Aorta (tissue), 5 donors: Measurements from ENCODE around the gene TMEM273. TPM values are rescaled to one million over a fixed set of nuclear protein-coding genes. Genes with fewer than 3 reads are reported as not detected.

Experiments
- ATAC-seq: fragments of 200-7000 bp; cut with Tn5 transposase; one replicate; pipeline ENCODE4 v1.9.1; 2022; ENCODE audit warnings: moderate library complexity; ENCODE audit not compliant: low FRiP score
- DNase-seq, 2 donors: peaks; one replicate each; pipeline ENCODE4 v3.0.0-alpha.2; 2020
- H3K27ac ChIP-seq, 2 donors: one replicate each; pipeline ENCODE4 v1.5.1; 2013; ENCODE audit warnings: low read length in 2 of 2, mild to moderate bottlenecking in 2 of 2, moderate library complexity in 2 of 2, control low read depth in 1 of 2, inconsistent platforms in 1 of 2, low read depth in 1 of 2
- H3K27me3 ChIP-seq, 2 donors: one replicate each; pipeline ENCODE4 v1.6.1; 2013; ENCODE audit warnings: control low read depth in 1 of 2, low read length in 1 of 2, mild to moderate bottlenecking in 1 of 2, moderate library complexity in 1 of 2; ENCODE audit not compliant: insufficient read depth in 2 of 2, control insufficient read depth in 1 of 2
- H3K36me3 ChIP-seq, 2 donors: one replicate each; pipeline ENCODE4 v1.6.1; 2013; ENCODE audit warnings: control low read depth in 1 of 2, low read length in 1 of 2, mild to moderate bottlenecking in 1 of 2; ENCODE audit not compliant: insufficient read depth in 2 of 2, control insufficient read depth in 1 of 2
- H3K4me1 ChIP-seq, 2 donors: one replicate each; pipeline ENCODE4 v1.6.1; 2013; ENCODE audit warnings: low read length in 2 of 2, control low read depth in 1 of 2, mild to moderate bottlenecking in 1 of 2, moderate library complexity in 1 of 2; ENCODE audit not compliant: insufficient read depth in 2 of 2, control insufficient read depth in 1 of 2
- H3K4me3 ChIP-seq, 2 donors: one replicate each; pipeline ENCODE4 v1.5.1; 2013; ENCODE audit warnings: low read length in 2 of 2, control low read depth in 1 of 2, mild to moderate bottlenecking in 1 of 2
- H3K9me3 ChIP-seq: one replicate; pipeline ENCODE4 v1.6.1; 2013; ENCODE audit warnings: mild to moderate bottlenecking, low read length; ENCODE audit not compliant: control insufficient read depth
- WGBS, 2 donors: extraction: QIAGEN DNeasy Blood & Tissue Kit; methylation state at CpG; one replicate each; pipeline ENCODE4 v1.1.7; 2013; 5-methylcytosine and 5-hydroxymethylcytosine counted together
- intact Hi-C, 2 donors: fragments of 100-400 bp; cut with DNase I; formaldehyde crosslinking; loops; one replicate each; pipeline versions ENCODE4 v1.14.2 to v1.15.0; 2022
- polyA plus RNA-seq, 2 donors: library from polyadenylated mRNA; stranded (reverse); fragments of 200-250 nt; gene quantifications; one replicate each; pipeline ENCODE4 v1.2.3, GENCODE V29; 2013
- total RNA-seq, 2 donors: library from RNA; stranded (reverse); fragmentation: NEBNext Ultra II Directional; extraction: Animal tissue kit (Norgen Biotek cat#: 25700); gene quantifications; one replicate each; pipeline ENCODE4 v1.2.1, GENCODE V29; 2021
- donor health status: healthy with polysubstance abuse.
- donor health status: Bipolar disorder and iron deficiency.
- donor health status: DM: no; HTN: no; CAD: no.
- donor health status: DM: no; HTN: no; CAD: no.
- donor health status: DM: yes; HTN: yes; CAD: no.

The TMEM273 gene
- total and polyA plus RNA-seq, 4 donors = 3.1 to 44.7 (median 13.9) TPM

GRCh38 chr10:49183596-49184542 lies 4.3 kb downstream of the TMEM273 start:
- H3K27ac ChIP-seq = no peak overlapping the region
- H3K4me1 ChIP-seq = no peaks in the 10 kb centered on the region
- ATAC-seq = no peak
- peak in 1 of 2 donors; percentile 39 for DNase-seq
- no peaks in the 10 kb centered on the region for H3K9me3 ChIP-seq
- H3K27me3 ChIP-seq = no peaks in the 10 kb centered on the region
- 79 to 84% methylated on average over 5 of the region's 5 CpGs for WGBS, 2 donors
- no peak overlapping the region for H3K4me3 ChIP-seq
- intact Hi-C loops = no loop called here
- H3K36me3 ChIP-seq = no peaks in the 10 kb centered on the region

DNA sequence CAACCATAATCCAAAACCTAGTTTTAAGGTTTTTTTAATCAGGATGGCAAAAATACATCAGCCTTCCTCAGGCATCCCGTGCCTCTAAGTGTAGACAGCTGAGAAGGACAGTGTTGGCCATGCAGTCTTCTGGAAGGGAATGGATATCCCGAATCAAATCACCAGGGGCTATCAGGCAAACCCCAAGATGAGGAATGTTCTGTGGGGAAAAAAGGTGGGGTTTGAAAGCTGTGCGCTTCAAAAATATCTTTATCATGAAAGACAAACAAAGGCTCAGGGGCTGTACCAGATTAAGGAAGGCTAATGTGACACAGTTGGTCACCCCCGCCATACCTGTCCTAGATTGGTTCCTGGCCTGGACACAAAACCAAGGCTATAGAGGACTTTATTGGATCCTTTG lies 5.4 kb downstream of the TMEM273 start:
- intact Hi-C loops = no loop called here
- no peak overlapping the region for H3K4me3 ChIP-seq
- DNase-seq = no peak
- H3K9me3 ChIP-seq = no peaks in the 10 kb centered on the region
- no peaks in the 10 kb centered on the region for H3K4me1 ChIP-seq
- no peaks in the 10 kb centered on the region for H3K27me3 ChIP-seq
- no peak overlapping the region for H3K27ac ChIP-seq
- H3K36me3 ChIP-seq = no peaks in the 10 kb centered on the region
- ATAC-seq = no peak
- WGBS, 2 donors = 83 to 88% methylated on average over 4 of the region's 4 CpGs

DNA sequence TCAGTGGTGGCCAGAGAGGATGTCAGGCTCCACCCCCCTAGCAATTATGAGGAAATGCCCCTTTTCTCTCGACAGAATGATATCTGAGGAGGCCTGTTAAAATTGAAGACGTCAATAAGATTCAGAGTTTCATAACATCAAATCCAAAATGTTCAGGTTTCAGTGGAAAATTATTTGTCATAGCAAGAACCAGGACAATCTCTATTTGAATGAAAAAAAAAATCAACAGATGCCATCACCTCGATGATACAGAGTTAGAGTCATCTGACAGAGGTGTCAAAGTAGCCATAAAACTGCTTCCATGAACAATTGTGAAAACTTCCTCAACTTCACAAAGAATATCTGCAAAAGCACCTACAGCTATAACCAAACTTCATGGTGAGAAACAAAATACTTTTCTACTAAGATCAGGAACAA lies 7.7 kb downstream of the TMEM273 start:
- no peak for ATAC-seq

GRCh38 chr10:49179699-49180443 lies 8.3 kb downstream of the TMEM273 start:
- DNase-seq (peak in 1 of 2 donors; percentile 34), ATAC-seq (no peak)
- intact Hi-C loops = no loop called here
- Histone ChIP-seq H3K27ac (no peak overlapping the region), H3K9me3 (no peaks in the 10 kb centered on the region), H3K36me3 (no peaks in the 10 kb centered on the region), H3K27me3 (no peaks in the 10 kb centered on the region), H3K4me1 (no peaks in the 10 kb centered on the region), H3K4me3 (no peak overlapping the region)
- 72 to 74% methylated on average over 10 of the region's 10 CpGs for WGBS, 2 donors

More for the DNA sequence above, 7.7 kb downstream of the TMEM273 start:
- DNase-seq = no peak
- Histone ChIP-seq H3K4me3 (no peak overlapping the region), H3K27me3 (no peaks in the 10 kb centered on the region), H3K27ac (no peak overlapping the region), H3K36me3 (no peaks in the 10 kb centered on the region), H3K4me1 (no peaks in the 10 kb centered on the region), H3K9me3 (no peaks in the 10 kb centered on the region)
- 38 to 39% methylated on average over 3 of the region's 3 CpGs for WGBS, 2 donors
- intact Hi-C loops = no loop called here

- intact Hi-C loops = no loop called here
Measured at GRCh38 chr10:49178489-49179471, 9.4 kb downstream of the TMEM273 start.

GRCh38 chr10:49177391-49178355 lies 10.5 kb downstream of the TMEM273 start:
- peak; percentile 77 to 86 for DNase-seq
- 62 to 65% methylated on average over 9 of the region's 9 CpGs for WGBS, 2 donors
- no peaks in the 10 kb centered on the region for H3K36me3 ChIP-seq
- no peaks in the 10 kb centered on the region for H3K9me3 ChIP-seq
- H3K4me3 ChIP-seq = no peak overlapping the region
- intact Hi-C loops = no loop called here
- no peaks in the 10 kb centered on the region for H3K27me3 ChIP-seq
- ATAC-seq = peak; percentile 82
- H3K4me1 ChIP-seq = no peaks in the 10 kb centered on the region
- H3K27ac ChIP-seq = no peak overlapping the region

More at GRCh38 chr10:49178489-49179471, 9.4 kb downstream of the TMEM273 start:
- DNase-seq (no peak), ATAC-seq (no peak)
- H3K27me3 ChIP-seq = no peaks in the 10 kb centered on the region
- no peaks in the 10 kb centered on the region for H3K4me1 ChIP-seq
- no peak overlapping the region for H3K4me3 ChIP-seq
- no peaks in the 10 kb centered on the region for H3K36me3 ChIP-seq
- WGBS, 2 donors = 95 to 96% methylated on average over 6 of the region's 6 CpGs
- no peak overlapping the region for H3K27ac ChIP-seq
- no peaks in the 10 kb centered on the region for H3K9me3 ChIP-seq

GRCh38 chr10:49176310-49177268 lies 11.6 kb downstream of the TMEM273 start:
- WGBS, 2 donors = 92% methylated on average over 19 of the region's 19 CpGs
- Histone ChIP-seq H3K4me1 (no peaks in the 10 kb centered on the region), H3K4me3 (no peak overlapping the region), H3K9me3 (no peaks in the 10 kb centered on the region), H3K27ac (no peak overlapping the region), H3K27me3 (no peaks in the 10 kb centered on the region), H3K36me3 (no peaks in the 10 kb centered on the region)
- intact Hi-C loops = no loop called here
- DNase-seq = no peak
- no peak for ATAC-seq
